Neural cell (in vitro differentiated cells): ENCODE data around the gene GAB2. TPM values are rescaled to one million over a fixed set of nuclear protein-coding genes. Genes with fewer than 3 reads are reported as not detected.

Source experiments
- H2AFZ ChIP-seq: fragments of 200-600, 300-800 bp; sonication (generic), shearing (Covaris generic); 2 replicates; pipeline ENCODE4 v1.6.0; 2014; ENCODE audit warnings: low read depth, mild to moderate bottlenecking, antibody characterized with exemption, low read length, moderate library complexity
- H3F3A ChIP-seq: fragments of 200-600 bp; shearing (Covaris generic); 2 replicates; pipeline ENCODE4 v1.6.1; 2016; ENCODE audit warnings: mild to moderate bottlenecking, moderate library complexity, mixed read lengths, antibody characterized with exemption, low read length; ENCODE audit not compliant: insufficient read depth, poor library complexity, severe bottlenecking
- H3K27ac ChIP-seq: fragments of 200-600, 300-800 bp; sonication (generic), shearing (Covaris generic); 2 replicates; pipeline ENCODE4 v1.5.1; 2014; ENCODE audit warnings: mild to moderate bottlenecking, low read length, moderate library complexity
- H3K27me3 ChIP-seq: fragments of 300-800, 200-600 bp; sonication (generic), shearing (Covaris generic); 2 replicates; pipeline ENCODE4 v1.6.0; 2014; ENCODE audit warnings: mild to moderate bottlenecking, low read depth, low read length, moderate library complexity; ENCODE audit not compliant: insufficient read depth
- H3K36me3 ChIP-seq: fragments of 300-800, 200-600 bp; sonication (generic), shearing (Covaris generic); 2 replicates; pipeline ENCODE4 v1.5.1; 2014; ENCODE audit warnings: mild to moderate bottlenecking, antibody characterized with exemption, low read length, moderate library complexity; ENCODE audit not compliant: insufficient read depth
- H3K4me2 ChIP-seq: fragments of 300-800, 200-600 bp; sonication (generic), shearing (Covaris generic); 2 replicates; pipeline ENCODE4 v1.6.0; 2014; ENCODE audit warnings: mild to moderate bottlenecking, low read length
- H3K4me3 ChIP-seq: fragments of 300-800, 200-600 bp; sonication (generic), shearing (Covaris generic); 2 replicates; pipeline ENCODE4 v1.5.1; 2014; ENCODE audit warnings: mild to moderate bottlenecking, low read length, moderate library complexity
- H3K79me2 ChIP-seq: fragments of 200-600 bp; shearing (Covaris generic); replicated peaks from 2 replicates; pipeline ENCODE4 v1.6.0; 2014; ENCODE audit warnings: mild to moderate bottlenecking, low read length, moderate library complexity; ENCODE audit not compliant: insufficient read depth
- H3K9ac ChIP-seq: fragments of 300-800, 200-600 bp; sonication (generic), shearing (Covaris generic); 2 replicates; pipeline ENCODE4 v1.6.1; 2016; ENCODE audit warnings: mild to moderate bottlenecking, low read length, mixed read lengths
- H3K9me2 ChIP-seq: fragments of 200-600 bp; shearing (Covaris generic); 2 replicates; pipeline ENCODE4 v1.6.1; 2016; ENCODE audit warnings: mild to moderate bottlenecking, low read length, mixed read lengths; ENCODE audit not compliant: insufficient read depth
- H3K9me3 ChIP-seq: fragments of 200-600, 300-800 bp; sonication (generic), shearing (Covaris generic); 2 replicates; pipeline ENCODE4 v1.6.1; 2016; ENCODE audit warnings: mild to moderate bottlenecking, mixed run types, low read length, moderate library complexity, mixed read lengths
- H4K20me1 ChIP-seq: fragments of 200-600 bp; shearing (Covaris generic); 2 replicates; pipeline ENCODE4 v1.6.1; 2016; ENCODE audit warnings: mild to moderate bottlenecking, mixed run types; ENCODE audit not compliant: insufficient read depth
- CTCF ChIP-seq: fragments of 450-650 bp; IDR thresholded peaks from 2 replicates; pipeline ENCODE4 v1.5.1; 2014; ENCODE audit warnings: antibody characterized with exemption, mild to moderate bottlenecking, moderate library complexity; ENCODE audit not compliant: poor library complexity, severe bottlenecking
- EP300 ChIP-seq: fragments of 450-650 bp; conservative IDR thresholded peaks from 2 replicates; pipeline ENCODE4 v1.6.1; 2014; ENCODE audit warnings: antibody characterized with exemption, mild to moderate bottlenecking, moderate library complexity; ENCODE audit not compliant: poor library complexity, severe bottlenecking
- EZH2 ChIP-seq: fragments of 200-600, 300-800 bp; shearing (Covaris generic), sonication (generic); IDR thresholded peaks from 2 replicates; pipeline ENCODE4 v1.6.1; 2014; ENCODE audit warnings: antibody characterized with exemption, low read length, borderline replicate concordance, mild to moderate bottlenecking; ENCODE audit not compliant: insufficient read depth, poor library complexity, severe bottlenecking
- MXI1 ChIP-seq: fragments of 450-650 bp; conservative IDR thresholded peaks from 2 replicates; pipeline ENCODE4 v1.6.1; 2014; ENCODE audit warnings: antibody characterized with exemption, mild to moderate bottlenecking; ENCODE audit not compliant: poor library complexity, severe bottlenecking
- POLR2AphosphoS5 ChIP-seq: IDR thresholded peaks from 2 replicates; pipeline ENCODE4 v1.6.1; 2012
- RAD21 ChIP-seq: fragments of 450-650 bp; conservative IDR thresholded peaks from 2 replicates; pipeline ENCODE4 v1.6.1; 2014; ENCODE audit warnings: antibody characterized with exemption, mild to moderate bottlenecking, moderate library complexity
- REST ChIP-seq: IDR thresholded peaks from 2 replicates; pipeline ENCODE4 v1.6.1; 2012; ENCODE audit warnings: borderline replicate concordance
- TAF1 ChIP-seq: IDR thresholded peaks from 2 replicates; pipeline ENCODE4 v1.6.1; 2012; ENCODE audit warnings: low read depth
- polyA plus RNA-seq: library from polyadenylated mRNA; depleted of rRNA; stranded (reverse); fragments of >200 nt; gene quantifications from 2 replicates; pipeline ENCODE4 v1.2.3, GENCODE V29; 2014

Gene GAB2
- polyA plus RNA-seq, 1 donor from 2014 or later, result 21.9 TPM

GRCh38 chr11:78347956-78348355 lies 69.7 kb downstream of the GAB2 start:
- Histone ChIP-seq H3K4me2 (no peak overlapping the region), H3F3A (no peaks in the 10 kb centered on the region), H3K9me3 (no peaks in the 10 kb centered on the region), H3K4me3 (no peak overlapping the region), H3K9me2 (no peaks in the 10 kb centered on the region), H3K27ac (no peak overlapping the region), H2AFZ (no peak overlapping the region), H3K9ac (no peak overlapping the region), H3K79me2 (peaks cover 35% of the 10 kb centered on the region), H4K20me1 (no peaks in the 10 kb centered on the region), H3K27me3 (no peaks in the 10 kb centered on the region), H3K36me3 (no peaks in the 10 kb centered on the region)
- TF ChIP-seq EZH2, result no peak
- no peak for TF ChIP-seq TAF1
- no peak for TF ChIP-seq RAD21

GRCh38 chr11:78346799-78347198 lies 70.8 kb downstream of the GAB2 start:
- Histone ChIP-seq H3K4me3 (no peak overlapping the region), H3K9me3 (no peaks in the 10 kb centered on the region), H3K79me2 (peaks cover 35% of the 10 kb centered on the region), H3F3A (no peaks in the 10 kb centered on the region), H3K9me2 (no peaks in the 10 kb centered on the region), H2AFZ (no peak overlapping the region), H3K36me3 (no peaks in the 10 kb centered on the region), H3K27me3 (no peaks in the 10 kb centered on the region), H3K27ac (no peak overlapping the region), H4K20me1 (no peaks in the 10 kb centered on the region), H3K4me2 (no peak overlapping the region), H3K9ac (no peak overlapping the region)
- TF ChIP-seq EP300 (no peak), REST (no peak), POLR2AphosphoS5 (no peak), MXI1 (no peak), EZH2 (no peak)

- Histone ChIP-seq H3K36me3 (no peaks in the 10 kb centered on the region), H3K9ac (no peak overlapping the region), H3K27me3 (no peaks in the 10 kb centered on the region), H3K4me2 (no peak overlapping the region), H3K9me3 (no peaks in the 10 kb centered on the region), H3K9me2 (no peaks in the 10 kb centered on the region), H3K79me2 (peaks cover 27% of the 10 kb centered on the region), H3K4me3 (no peak overlapping the region), H4K20me1 (no peaks in the 10 kb centered on the region), H3K27ac (no peak overlapping the region), H3F3A (no peaks in the 10 kb centered on the region), H2AFZ (no peak overlapping the region)
- TF ChIP-seq TAF1, result no peak
- TF ChIP-seq MXI1, result no peak
- no peak for TF ChIP-seq CTCF
- TF ChIP-seq POLR2AphosphoS5, result no peak
Observed at GRCh38 chr11:78345450-78345849, 72.2 kb downstream of the GAB2 start.
